ENCODE measurements around the gene TESK2. TPM values are rescaled to one million over a fixed set of nuclear protein-coding genes. Genes with fewer than 3 reads are reported as not detected.

Gene TESK2
- total and polyA plus RNA-seq, 2 of the 13 experiments (the other 11 are each of a cell fraction or from before 2014, with no cell fraction given) = 5.5 to 9.6 TPM

GRCh38 chr1:45339789-45340558 is 151.0 kb downstream of the TESK2 start, which contains the start of the genes MUTYH and TOE1 (continued):
- TF ChIP-seq ZNF646 (CRISPR knock-in tag; IDR thresholded peaks at IDR 0.05) = peak; percentile 36; the same call in 1 of the 2 replicates
- TF ChIP-seq ZNF264 (CRISPR knock-in tag; IDR thresholded peaks at IDR 0.05) = no peak; the same call in 1 of the 2 replicates
- TF ChIP-seq ZNF253 (CRISPR knock-in tag; IDR thresholded peaks at IDR 0.05; ENCODE audit: borderline replicate concordance) = peak; percentile 81; the same call in 1 of the 2 replicates
- no peak for TF ChIP-seq KLF13 (CRISPR knock-in tag; IDR thresholded peaks at IDR 0.05)
- no peak for TF ChIP-seq CCAR2 (optimal IDR thresholded peaks at IDR 0.05; ENCODE audit: low read depth, low read length)
- peak; percentile 77; the same call in 1 of the 2 replicates for TF ChIP-seq KIAA2018 (CRISPR knock-in tag; IDR thresholded peaks at IDR 0.05; ENCODE audit: borderline replicate concordance)
- TF ChIP-seq, protein P1, sequence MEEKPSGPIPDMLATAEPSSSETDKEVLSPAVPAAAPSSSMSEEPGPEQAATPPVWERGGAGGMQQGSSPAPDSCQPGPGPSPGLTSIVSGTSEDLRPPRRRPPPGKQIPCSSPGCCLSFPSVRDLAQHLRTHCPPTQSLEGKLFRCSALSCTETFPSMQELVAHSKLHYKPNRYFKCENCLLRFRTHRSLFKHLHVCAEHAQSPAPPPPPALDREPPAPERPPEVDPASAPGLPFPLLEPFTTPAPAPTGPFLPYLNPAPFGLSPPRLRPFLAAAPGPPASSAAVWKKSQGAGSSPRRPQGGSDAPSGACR (CRISPR knock-in tag; IDR thresholded peaks at IDR 0.05) = peak; percentile 94
- TF ChIP-seq ZNF747 (CRISPR knock-in tag; IDR thresholded peaks at IDR 0.05; ENCODE audit: borderline replicate concordance) = peak; percentile 72
- no peak; the same call in 1 of the 2 replicates for TF ChIP-seq ZSCAN30 (CRISPR knock-in tag; IDR thresholded peaks at IDR 0.05)
- TF ChIP-seq ZNF24 (IDR thresholded peaks at IDR 0.05) = no peak
- TF ChIP-seq PCBP1 (IDR thresholded peaks at IDR 0.05; ENCODE audit: borderline replicate concordance, low read depth, low read length) = 0 out of 2 replicates have a peak, but pooled peaks have one; percentile 47
- TF ChIP-seq ZNF614 (CRISPR knock-in tag; IDR thresholded peaks at IDR 0.05; ENCODE audit: borderline replicate concordance) = peak; percentile 12; the same call in 1 of the 2 replicates
- 0 out of 2 replicates have a peak, but pooled peaks have one; percentile 77 for TF ChIP-seq DNMT1 (CRISPR knock-in tag; IDR thresholded peaks at IDR 0.05)
